ENCODE measurements around the gene DMD.

DNA sequence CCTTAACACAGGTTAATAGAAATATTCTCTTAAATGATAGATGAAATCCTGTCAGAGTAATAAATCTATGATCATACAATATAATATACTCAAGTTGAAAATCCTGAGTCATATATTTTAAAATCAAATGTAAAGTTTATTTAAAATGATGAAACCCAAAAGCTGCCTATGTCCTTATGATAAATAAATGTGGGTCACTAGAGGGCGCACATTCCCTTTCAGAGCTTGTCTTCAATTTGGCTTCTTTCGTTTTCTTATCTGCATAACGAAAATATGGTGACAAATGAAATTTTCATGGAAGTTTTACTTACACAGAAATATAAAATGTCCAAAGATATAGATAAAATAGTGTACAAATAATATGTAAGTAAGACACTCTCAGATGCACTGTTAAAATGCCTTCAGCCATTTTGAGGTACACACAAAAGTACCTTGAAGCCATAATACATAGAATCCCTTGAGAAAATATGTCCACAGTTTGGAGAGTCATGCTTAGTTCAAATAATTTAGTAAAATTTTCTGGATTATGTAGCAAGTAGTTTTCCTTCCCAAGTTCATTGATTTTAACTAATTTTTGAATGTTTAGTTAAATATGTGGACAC, 680.4 kb downstream of the DMD start:
- TF ChIP-seq SIRT6 (IDR thresholded peaks at IDR 0.05; ENCODE audit: low read length) = no peak
- no peak for TF ChIP-seq POLR2A (IDR thresholded peaks at IDR 0.05; ENCODE audit: control extremely low read depth in 1 of 2, low read depth in 2 of 2, low read length in 2 of 2)
- no peak for TF ChIP-seq POLR2AphosphoS5 (IDR thresholded peaks at IDR 0.05; ENCODE audit: low read depth, low read length)

All from H1 (cell line).